GDM1 (cell line): Measurements from ENCODE around the gene KCNQ1.

Source experiments
- DNase-seq: peaks from one replicate; lab custom pipeline; 2025; lab: John Stamatoyannopoulos, UW

KCNQ1 gene

GRCh38 chr11:2647167-2647566, 202.4 kb downstream of the KCNQ1 start:
- DNase-seq = no peak

GRCh38 chr11:2647953-2648352, 203.1 kb downstream of the KCNQ1 start:
- DNase-seq = no peak

- DNase-seq = no peak
Observed at GRCh38 chr11:2649400-2649799, 204.6 kb downstream of the KCNQ1 start.

- no peak for DNase-seq
Observed at GRCh38 chr11:2649848-2650247, 205.0 kb downstream of the KCNQ1 start.

- DNase-seq = no peak
Observed at GRCh38 chr11:2650343-2650867, 205.6 kb downstream of the KCNQ1 start.

GRCh38 chr11:2651054-2651617, 206.3 kb downstream of the KCNQ1 start:
- no peak for DNase-seq

GRCh38 chr11:2651826-2652271, 207.0 kb downstream of the KCNQ1 start:
- no peak for DNase-seq

GRCh38 chr11:2652333-2653197, 207.8 kb downstream of the KCNQ1 start:
- DNase-seq = no peak

- DNase-seq = no peak
Observed at GRCh38 chr11:2653198-2653551, 208.4 kb downstream of the KCNQ1 start.

- DNase-seq = no peak
Observed at GRCh38 chr11:2653930-2654739, 209.3 kb downstream of the KCNQ1 start.

- no peak for DNase-seq
Observed at GRCh38 chr11:2655016-2655719, 210.4 kb downstream of the KCNQ1 start.

GRCh38 chr11:2655834-2656622, 211.2 kb downstream of the KCNQ1 start:
- DNase-seq = peak; percentile 40

- DNase-seq = no peak
Observed at GRCh38 chr11:2656859-2657258, 212.1 kb downstream of the KCNQ1 start.

GRCh38 chr11:2657697-2658284, 213.0 kb downstream of the KCNQ1 start:
- no peak for DNase-seq

GRCh38 chr11:2660357-2660939, 215.6 kb downstream of the KCNQ1 start:
- DNase-seq = no peak

- DNase-seq = no peak
Observed at GRCh38 chr11:2661173-2662023, 216.6 kb downstream of the KCNQ1 start.

GRCh38 chr11:2662024-2662312, 217.2 kb downstream of the KCNQ1 start:
- no peak for DNase-seq

- no peak for DNase-seq
Observed at GRCh38 chr11:2662430-2663299, 217.9 kb downstream of the KCNQ1 start.

- DNase-seq = no peak
Observed at GRCh38 chr11:2663506-2663905, 218.7 kb downstream of the KCNQ1 start.
